ENCODE results near the gene IL37. TPM values are rescaled to one million over a fixed set of nuclear protein-coding genes. Genes with fewer than 3 reads are reported as not detected.

IL37 gene
- total and polyA plus RNA-seq, 12 donors = 0.33 TPM; not detected in 11

DNA sequence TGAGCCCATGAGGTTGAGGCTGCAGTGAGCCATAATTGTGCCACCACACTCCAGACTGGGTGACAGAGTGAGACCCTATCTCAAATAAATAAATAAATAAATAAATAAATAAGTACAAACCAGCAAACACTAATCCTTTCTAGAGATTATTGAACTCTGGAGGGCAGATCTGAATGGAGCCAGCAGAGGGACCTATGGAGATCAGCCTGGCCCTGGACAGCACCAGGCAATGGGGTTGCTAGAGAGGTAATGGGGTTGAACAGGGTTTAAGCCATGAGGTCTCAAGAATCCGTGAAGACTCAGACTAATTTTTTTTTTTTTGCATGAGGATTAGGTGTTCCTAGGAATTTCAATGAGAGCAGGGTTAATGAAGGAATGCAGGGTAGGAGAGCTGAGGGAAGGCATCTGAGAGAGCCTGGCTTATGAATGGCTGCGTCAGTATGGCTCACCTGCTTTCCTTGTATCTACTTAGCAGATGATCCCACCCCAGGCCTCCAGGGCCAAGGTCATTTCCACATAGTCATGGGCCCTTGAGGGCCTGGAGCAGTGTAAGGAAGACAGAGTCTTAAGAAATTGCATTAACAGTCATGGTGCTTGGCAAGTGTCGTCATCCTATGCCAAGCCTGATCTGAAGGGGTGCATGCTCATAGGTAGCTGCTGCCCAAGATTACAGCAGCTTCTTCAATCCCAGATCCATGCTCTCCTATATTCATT lies 34.6 kb upstream of the IL37 start:
- no peak for TF ChIP-seq POLR2A (IDR thresholded peaks at IDR 0.05)
- TF ChIP-seq, protein P1, sequence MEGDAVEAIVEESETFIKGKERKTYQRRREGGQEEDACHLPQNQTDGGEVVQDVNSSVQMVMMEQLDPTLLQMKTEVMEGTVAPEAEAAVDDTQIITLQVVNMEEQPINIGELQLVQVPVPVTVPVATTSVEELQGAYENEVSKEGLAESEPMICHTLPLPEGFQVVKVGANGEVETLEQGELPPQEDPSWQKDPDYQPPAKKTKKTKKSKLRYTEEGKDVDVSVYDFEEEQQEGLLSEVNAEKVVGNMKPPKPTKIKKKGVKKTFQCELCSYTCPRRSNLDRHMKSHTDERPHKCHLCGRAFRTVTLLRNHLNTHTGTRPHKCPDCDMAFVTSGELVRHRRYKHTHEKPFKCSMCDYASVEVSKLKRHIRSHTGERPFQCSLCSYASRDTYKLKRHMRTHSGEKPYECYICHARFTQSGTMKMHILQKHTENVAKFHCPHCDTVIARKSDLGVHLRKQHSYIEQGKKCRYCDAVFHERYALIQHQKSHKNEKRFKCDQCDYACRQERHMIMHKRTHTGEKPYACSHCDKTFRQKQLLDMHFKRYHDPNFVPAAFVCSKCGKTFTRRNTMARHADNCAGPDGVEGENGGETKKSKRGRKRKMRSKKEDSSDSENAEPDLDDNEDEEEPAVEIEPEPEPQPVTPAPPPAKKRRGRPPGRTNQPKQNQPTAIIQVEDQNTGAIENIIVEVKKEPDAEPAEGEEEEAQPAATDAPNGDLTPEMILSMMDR (IDR thresholded peaks at IDR 0.05) = no peak

DNA sequence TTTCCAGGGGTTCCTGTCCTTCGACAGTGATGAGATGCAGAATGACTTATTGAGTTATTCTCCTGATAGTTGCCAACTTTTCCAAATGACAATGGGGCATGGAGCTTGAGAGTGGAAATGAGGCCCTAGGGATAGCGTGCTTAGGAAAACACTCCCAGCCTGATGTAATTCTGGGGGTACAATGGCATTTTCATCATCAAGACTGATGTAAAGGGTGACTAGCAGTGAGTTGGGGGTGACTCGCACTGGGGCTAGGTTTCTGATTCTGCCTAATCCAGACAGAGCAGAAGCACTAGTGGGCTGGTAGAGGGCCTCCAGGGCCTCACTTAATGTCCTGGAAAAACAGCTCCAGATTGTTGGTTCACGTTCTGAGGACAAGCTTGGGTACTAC lies 34.0 kb upstream of the IL37 start:
- no peak for TF ChIP-seq POLR2A (IDR thresholded peaks at IDR 0.05)
- TF ChIP-seq, protein P1 (IDR thresholded peaks at IDR 0.05) = no peak
- Histone ChIP-seq H3K9me3 (replicated peaks in 1 of 3) (no peaks in the 10 kb centered on the region), H3K27ac (no peak overlapping the region), H3K36me3 (replicated peaks in 1 of 2) (no peaks in the 10 kb centered on the region), H3K27me3 (no peaks in the 10 kb centered on the region), H3K4me1 (replicated peaks in 1 of 2) (peaks cover 0 to 6% of the 10 kb centered on the region in 2 donors), H3K4me3 (no peak overlapping the region)
- DNase-seq = no peak
- intact Hi-C loops (cut with DNase I) = no loop called here
- 80 to 96% (median 92%) methylated on average over 4 of the region's 4 CpGs for WGBS, 4 donors

More for the DNA sequence above, 34.6 kb upstream of the IL37 start:
- 93 to 100% (median 95%) methylated on average over 3 of the region's 3 CpGs for WGBS, 4 donors
- no peaks in the 10 kb centered on the region for H3K27me3 ChIP-seq
- H3K4me1 ChIP-seq (replicated peaks in 1 of 2) = peaks cover 0 to 2% of the 10 kb centered on the region in 2 donors
- no peaks in the 10 kb centered on the region for H3K9me3 ChIP-seq (replicated peaks in 1 of 3)
- no peak overlapping the region for H3K27ac ChIP-seq
- intact Hi-C loops (cut with DNase I) = no loop called here
- no peaks in the 10 kb centered on the region for H3K36me3 ChIP-seq (replicated peaks in 1 of 2)
- DNase-seq = no peak
- no peak overlapping the region for H3K4me3 ChIP-seq

DNA sequence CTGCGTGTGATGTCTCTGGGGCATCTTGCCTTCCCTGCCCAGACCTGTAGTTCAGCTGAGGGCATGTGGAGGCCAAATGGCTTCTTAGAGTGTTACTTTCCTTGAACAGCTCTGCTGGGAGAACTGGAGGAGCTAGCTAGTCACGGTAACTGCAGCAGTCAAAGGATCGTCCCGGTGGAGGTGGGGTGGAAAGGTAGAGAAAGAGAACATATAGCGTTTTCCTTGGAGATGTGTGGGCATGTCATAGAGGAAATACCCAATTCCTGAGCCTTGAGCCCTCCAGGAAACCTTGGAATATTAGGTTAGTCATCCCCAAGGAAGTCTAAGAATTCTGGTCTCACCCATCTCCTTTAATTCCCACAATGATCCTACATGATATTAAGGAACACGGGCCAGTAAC lies 33.5 kb upstream of the IL37 start:
- WGBS, 4 donors = 89 to 97% (median 95%) methylated on average over 5 to 6 of the region's 6 CpGs
- DNase-seq = no peak
- no peak overlapping the region for H3K4me3 ChIP-seq
- no peaks in the 10 kb centered on the region for H3K27me3 ChIP-seq
- intact Hi-C loops (cut with DNase I) = no loop called here
- H3K27ac ChIP-seq = no peak overlapping the region
- H3K36me3 ChIP-seq (replicated peaks in 1 of 2) = no peaks in the 10 kb centered on the region
- TF ChIP-seq POLR2A (IDR thresholded peaks at IDR 0.05) = no peak
- TF ChIP-seq, protein P1 (IDR thresholded peaks at IDR 0.05) = no peak
- peaks cover 0 to 6% of the 10 kb centered on the region in 2 donors for H3K4me1 ChIP-seq (replicated peaks in 1 of 2)
- H3K9me3 ChIP-seq (replicated peaks in 1 of 3) = no peaks in the 10 kb centered on the region

DNA sequence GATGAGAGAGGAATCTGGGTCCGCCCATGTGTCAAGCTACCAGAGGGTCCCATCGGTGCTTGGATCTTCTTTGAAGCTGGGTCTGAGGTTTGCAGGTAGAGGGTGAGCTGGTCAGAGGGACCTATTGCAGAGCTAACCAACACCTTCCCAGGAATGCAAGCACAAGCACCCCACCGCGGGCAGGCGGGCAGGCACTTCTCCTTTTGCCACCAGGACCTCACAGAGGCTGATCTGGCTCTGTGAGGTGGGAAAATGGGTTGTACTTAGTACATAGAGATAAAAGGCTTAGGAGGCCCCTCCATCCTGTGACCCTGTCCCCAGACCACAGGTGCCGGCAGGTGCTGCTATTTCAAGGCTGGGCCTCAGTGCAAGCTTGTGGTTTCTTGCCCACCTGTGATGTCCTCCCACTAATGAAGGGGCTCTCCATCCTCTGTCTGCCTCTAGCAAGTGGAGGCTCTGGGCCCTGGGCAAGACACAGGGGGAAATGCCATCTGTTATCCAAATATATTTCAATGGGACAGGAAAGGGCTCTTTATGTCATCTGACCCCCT lies 31.4 kb upstream of the IL37 start:
- intact Hi-C loops (cut with DNase I) = loop anchor here in 1 of 2 donors (5.0 kb wide), 1 partner anchor 132 kb away; no protein-coding TSS in a partner anchor
- DNase-seq = no peak
- 80 to 95% (median 89%) methylated on average over 1 to 6 of the region's 6 CpGs for WGBS, 4 donors
- no peaks in the 10 kb centered on the region for H3K27me3 ChIP-seq
- H3K9me3 ChIP-seq (replicated peaks in 1 of 3) = no peaks in the 10 kb centered on the region
- H3K36me3 ChIP-seq (replicated peaks in 1 of 2) = no peaks in the 10 kb centered on the region
- no peak overlapping the region for H3K4me3 ChIP-seq
- TF ChIP-seq, protein P1 (IDR thresholded peaks at IDR 0.05) = no peak
- no peak for TF ChIP-seq POLR2A (IDR thresholded peaks at IDR 0.05)
- no peak overlapping the region for H3K27ac ChIP-seq
- H3K4me1 ChIP-seq (replicated peaks in 1 of 2) = peaks cover 0 to 6% of the 10 kb centered on the region in 2 donors

Data from adrenal gland (tissue), 12 donors.